HG02571 (cell line): Measurements from ENCODE around the gene DPP10.

ENCODE experiments used
- ATAC-seq: cut with Tn5 transposase; IDR thresholded peaks from one replicate; pipeline ENCODE4 v1.9.1; 2021; ENCODE audit warnings: mild to moderate bottlenecking, moderate library complexity; ENCODE audit not compliant: unreplicated experiment

DPP10 gene

GRCh38 chr2:115115135-115115534, 672.7 kb downstream of the DPP10 start:
- no peak for ATAC-seq

DNA sequence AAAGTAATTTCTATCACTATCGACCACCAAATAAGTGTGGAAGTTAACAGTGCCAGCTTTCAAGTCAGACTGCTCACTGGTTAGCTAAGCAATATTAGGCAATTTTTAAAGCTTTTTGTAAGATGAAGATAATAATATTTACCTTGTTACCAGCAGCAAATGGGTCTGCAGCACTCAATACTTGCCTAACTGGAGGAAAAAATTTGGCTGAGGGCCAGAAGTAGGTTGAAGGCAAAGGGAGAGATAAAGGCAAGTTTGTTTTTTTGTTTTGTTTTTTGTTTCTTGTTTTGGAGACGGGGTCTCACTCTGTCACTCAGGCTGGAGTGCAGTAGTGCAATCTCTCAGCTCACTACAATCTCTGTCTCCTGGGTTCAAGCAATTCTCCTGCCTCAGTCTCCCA, 675.9 kb downstream of the DPP10 start:
- no peak for ATAC-seq

DNA sequence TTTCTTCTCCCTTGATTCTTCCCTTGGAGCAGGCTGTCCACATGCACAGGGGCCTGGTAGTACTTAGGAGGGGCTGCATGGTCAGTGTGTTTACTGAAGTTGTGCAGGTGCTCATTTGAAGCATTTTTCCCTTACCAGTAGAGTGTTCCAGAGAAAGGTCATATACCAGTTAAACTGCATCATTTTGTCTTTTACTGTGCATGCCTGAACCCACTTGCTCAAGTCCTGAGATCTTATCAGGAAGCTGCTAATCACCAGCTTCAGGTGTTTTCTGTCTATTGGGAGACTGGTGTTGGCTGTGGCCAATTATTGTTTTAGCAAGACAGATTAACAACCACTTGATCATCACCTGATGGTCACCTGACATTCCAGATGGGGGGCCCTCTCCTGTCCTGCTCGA, 676.6 kb downstream of the DPP10 start:
- no peak for ATAC-seq

DNA sequence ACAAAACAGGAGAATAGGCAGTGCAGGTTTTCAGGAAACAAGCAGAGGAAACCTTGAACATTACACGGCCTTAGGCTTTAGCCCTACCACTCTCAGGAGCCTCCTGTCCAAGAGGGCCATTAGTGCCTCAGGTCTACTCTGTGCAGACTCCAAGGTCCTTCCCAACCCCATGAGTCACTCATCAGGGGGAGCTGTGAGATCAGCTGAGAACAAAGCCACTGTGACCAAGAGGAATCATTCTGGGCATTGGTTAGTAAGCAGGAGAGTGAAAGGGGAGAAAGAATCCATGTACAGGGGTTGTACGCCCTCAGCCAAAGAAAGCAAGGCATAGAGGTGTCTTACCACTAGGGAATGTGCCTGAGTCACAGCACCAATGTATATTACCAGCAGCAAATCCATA, 680.3 kb downstream of the DPP10 start:
- ATAC-seq: no peak

- ATAC-seq: no peak
Observed at GRCh38 chr2:115124817-115125216, 682.4 kb downstream of the DPP10 start.

- no peak for ATAC-seq
Observed at GRCh38 chr2:115129536-115129935, 687.1 kb downstream of the DPP10 start.

GRCh38 chr2:115160531-115161080, 718.2 kb downstream of the DPP10 start:
- no peak for ATAC-seq

GRCh38 chr2:115161081-115161770, 718.8 kb downstream of the DPP10 start:
- ATAC-seq: no peak

DNA sequence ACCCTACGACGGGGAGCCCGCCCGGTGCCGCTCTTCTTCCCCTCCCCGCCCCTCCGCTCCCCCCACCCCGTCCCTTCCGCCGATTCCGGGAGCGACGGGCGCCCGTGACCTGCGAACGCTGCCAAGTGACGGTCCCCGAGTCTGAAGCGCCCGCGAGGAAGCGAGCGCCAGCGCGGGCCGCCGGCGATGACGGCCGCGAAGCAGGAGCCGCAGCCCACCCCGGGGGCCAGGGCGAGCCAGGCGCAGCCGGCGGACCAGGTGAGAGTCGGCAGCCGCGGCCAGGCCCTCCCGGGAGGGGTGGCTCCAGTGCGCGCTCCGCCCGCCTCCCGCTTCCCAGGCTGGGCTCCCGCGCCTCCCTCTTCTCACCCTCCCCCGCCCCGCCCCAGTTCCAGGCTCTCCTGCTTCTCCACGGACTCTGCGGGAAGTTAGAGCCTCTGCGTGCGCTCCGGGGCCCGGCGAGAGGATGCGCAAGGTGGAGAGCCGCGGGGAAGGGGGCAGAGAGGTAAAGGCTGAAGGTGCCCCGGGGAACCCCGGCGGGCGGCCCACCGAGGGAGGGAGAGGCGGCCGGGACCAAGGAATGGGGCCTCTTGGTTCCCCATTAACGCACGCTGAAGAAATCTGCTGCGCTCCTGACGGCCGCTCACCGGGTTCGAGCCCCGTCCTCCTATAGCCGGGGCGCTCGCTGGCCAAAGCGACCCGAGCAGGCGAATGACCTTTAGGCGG, 719.5 kb downstream of the DPP10 start:
- ATAC-seq: no peak

DNA sequence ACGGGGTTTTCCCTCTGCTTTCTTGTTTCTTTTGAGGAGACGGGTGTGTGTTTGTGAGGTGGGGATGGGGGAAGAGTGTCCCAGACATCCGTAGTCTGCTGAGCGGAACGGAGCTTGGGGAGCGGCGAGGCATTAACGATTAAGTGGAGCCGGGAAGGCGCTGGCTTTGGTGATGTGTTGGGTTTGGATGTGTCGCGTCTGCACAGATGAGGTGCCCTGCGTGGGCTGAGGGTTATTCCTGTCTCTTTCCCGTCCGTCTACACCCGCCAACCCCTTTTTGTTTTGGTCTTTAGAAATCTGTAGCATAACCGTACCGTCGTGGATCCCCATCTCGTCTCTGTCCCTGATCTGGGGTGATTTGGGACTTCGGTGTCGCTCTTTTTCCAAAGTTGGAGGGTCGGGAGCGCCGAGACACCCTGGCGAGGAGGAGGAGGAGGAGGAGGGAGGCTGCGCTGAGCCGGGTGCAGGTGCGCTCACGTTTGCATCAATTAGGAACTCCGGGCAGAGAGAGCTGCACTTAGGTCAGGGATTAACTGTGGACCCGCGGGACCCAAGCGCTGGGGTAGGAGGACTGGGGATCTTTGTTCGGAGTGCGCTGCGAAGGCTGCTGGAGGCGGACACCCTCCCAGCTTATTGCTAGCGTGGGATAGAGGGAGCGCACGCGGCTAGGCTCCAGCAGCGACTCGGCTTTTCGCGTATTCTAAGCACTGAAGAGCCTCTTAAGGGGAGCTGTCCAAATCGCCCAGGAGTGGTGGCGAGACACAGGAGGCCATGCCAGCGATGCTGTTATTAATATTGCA, 720.3 kb downstream of the DPP10 start:
- ATAC-seq: no peak

DNA sequence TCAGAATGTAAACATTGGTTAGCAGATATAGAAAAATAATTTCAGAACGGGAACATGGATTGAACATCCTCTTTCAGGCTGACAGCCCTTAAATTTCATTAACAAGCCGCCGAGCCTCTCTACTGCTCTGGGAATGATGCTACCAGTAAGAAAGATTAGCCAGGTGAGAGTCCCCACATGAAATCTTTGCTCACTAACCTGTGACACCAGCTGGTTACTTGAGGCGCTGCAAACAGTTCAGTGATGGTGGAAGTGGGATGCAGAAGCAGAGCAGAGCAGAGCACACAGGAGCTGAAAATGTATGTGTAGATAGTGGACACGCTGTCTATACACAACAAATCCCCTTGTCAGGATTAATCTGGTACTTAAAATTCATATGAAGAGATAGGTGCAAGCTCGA, 721.1 kb downstream of the DPP10 start:
- ATAC-seq: no peak

DNA sequence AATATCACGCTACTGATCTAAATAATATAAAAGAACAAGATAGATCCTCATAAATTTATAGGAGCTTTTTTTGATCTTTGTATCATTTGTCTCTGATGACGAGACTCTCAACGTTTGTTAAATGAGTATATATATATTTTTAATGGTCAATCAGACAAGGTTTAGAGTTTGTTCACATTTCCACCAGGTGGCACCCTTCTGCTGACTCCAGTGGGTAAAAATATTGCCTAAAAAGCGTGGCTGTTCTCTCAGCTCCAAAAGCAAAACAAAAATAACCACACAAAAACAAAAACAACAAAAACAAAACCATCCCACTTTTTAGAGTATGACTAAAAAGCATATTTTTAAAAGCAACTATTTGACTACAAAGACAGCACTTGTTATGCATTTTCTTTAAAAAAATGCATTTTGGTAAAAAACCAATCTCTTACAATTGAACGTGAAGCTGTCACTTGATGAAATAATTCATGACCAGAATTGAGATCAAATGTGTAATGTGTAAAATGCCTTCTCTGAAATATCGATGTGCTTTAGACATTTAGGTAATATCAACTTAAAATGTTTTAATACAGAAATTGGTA, 723.2 kb downstream of the DPP10 start:
- no peak for ATAC-seq

- ATAC-seq: no peak
Observed at GRCh38 chr2:115168457-115168856, 726.0 kb downstream of the DPP10 start.

- ATAC-seq: no peak
Observed at GRCh38 chr2:115169814-115170213, 727.4 kb downstream of the DPP10 start.

- no peak for ATAC-seq
Observed at GRCh38 chr2:115171751-115172150, 729.3 kb downstream of the DPP10 start.

- no peak for ATAC-seq
Observed at GRCh38 chr2:115174651-115175050, 732.2 kb downstream of the DPP10 start.

GRCh38 chr2:115183144-115183543, 740.7 kb downstream of the DPP10 start:
- ATAC-seq: no peak

DNA sequence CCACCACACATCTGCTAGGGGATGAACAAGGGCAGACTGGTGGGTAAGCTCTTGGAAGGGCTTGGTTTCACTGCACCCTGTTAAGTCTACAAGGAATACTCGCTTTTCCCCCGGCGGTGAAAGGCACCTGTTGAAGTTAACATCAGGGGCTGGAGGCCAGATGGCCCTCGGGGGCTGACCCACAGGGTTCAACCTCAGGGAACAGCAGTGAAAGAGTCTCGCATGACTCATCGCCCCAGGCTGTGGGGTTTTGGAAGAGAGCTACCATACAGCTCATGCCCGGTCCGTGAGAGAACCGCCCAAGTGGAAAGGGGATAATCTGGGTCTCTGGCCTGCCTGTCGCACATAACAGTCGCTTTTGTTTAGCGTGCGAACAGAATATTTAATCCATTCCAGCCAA, 748.0 kb downstream of the DPP10 start:
- ATAC-seq: no peak

DNA sequence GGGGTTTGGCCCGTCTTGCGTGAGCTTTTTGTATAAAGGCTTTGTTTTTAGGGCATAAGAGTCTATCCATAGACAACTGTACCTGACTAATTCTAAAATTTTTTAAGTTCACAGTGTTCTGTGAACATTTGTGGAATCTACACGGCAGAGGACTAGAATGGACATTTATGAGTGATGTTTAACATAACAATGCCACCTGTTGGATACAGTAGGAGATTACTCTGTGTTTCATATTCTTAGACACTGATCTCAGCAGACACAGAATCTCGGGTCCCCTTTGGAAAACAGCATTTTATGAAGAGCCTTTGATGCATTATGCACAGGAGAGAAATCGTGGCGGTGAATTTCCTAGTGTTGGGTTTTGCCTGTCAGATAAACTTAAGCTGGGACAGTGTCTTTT, 752.2 kb downstream of the DPP10 start:
- no peak for ATAC-seq

DNA sequence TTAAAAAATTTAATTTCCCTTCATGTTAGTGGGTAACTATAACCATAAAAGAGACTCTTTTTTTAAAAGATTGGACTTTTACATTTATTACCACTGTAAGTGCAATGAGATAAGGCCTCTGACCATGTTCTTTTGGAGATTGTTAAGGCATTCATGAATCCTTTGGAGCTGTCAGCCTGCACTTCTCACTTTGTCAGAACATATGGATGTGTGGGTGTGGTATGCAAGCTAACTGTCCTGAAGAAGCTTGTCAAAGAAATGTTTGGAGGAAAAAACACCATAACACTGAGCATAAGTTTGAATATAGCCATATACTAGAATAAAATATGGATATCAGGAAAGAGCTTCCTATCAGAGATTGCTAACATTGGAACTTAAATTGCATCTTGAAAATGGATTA, 754.1 kb downstream of the DPP10 start:
- ATAC-seq: no peak

GRCh38 chr2:115199966-115200365, 757.5 kb downstream of the DPP10 start:
- ATAC-seq: no peak
